SK-N-SH treated with all-trans-retinoic acid at 6 μM for 48 hours (cell line): ENCODE measurements around the gene KLHL29.

Experiments
- ATAC-seq: fragments of 200-7000 bp; cut with Tn5 transposase; 3 replicates; pipeline ENCODE4 v1.9.1; 2020; ENCODE audit warnings: mild to moderate bottlenecking, moderate library complexity
- ARNTL ChIP-seq: fragments of 450-650 bp; formaldehyde crosslinking; IDR thresholded peaks from 2 replicates; pipeline ENCODE4 v1.5.0; 2020; ENCODE audit warnings: low read depth, mild to moderate bottlenecking, moderate library complexity, borderline replicate concordance
- BACH2 ChIP-seq: fragments of 250-450 bp; sonication (Bioruptor Pico); IDR thresholded peaks from 2 replicates; pipeline ENCODE4 v1.9.0; 2021; ENCODE audit warnings: mild to moderate bottlenecking, borderline replicate concordance
- CSDC2 ChIP-seq: fragments of 250-450 bp; sonication (Bioruptor Pico); IDR thresholded peaks from 2 replicates; pipeline ENCODE4 v1.5.0; 2020; ENCODE audit warnings: mild to moderate bottlenecking, moderate library complexity
- ESRRG ChIP-seq: fragments of 250-450 bp; sonication (Bioruptor Pico); IDR thresholded peaks from 2 replicates; pipeline ENCODE4 v1.6.1; 2021; ENCODE audit warnings: mild to moderate bottlenecking
- GLIS3 ChIP-seq: fragments of 250-450 bp; sonication (Bioruptor Pico); IDR thresholded peaks from 2 replicates; pipeline ENCODE4 v1.5.0; 2020; ENCODE audit warnings: mild to moderate bottlenecking, moderate library complexity
- ISL1 ChIP-seq: fragments of 250-450 bp; sonication (Bioruptor Pico); IDR thresholded peaks from 2 replicates; pipeline ENCODE4 v2.1.2; 2022; ENCODE audit warnings: mild to moderate bottlenecking, moderate library complexity
- OSR1 ChIP-seq: fragments of 250-450 bp; sonication (Bioruptor Pico); IDR thresholded peaks from 2 replicates; pipeline ENCODE4 v1.8.0; 2022; ENCODE audit warnings: moderate library complexity, mild to moderate bottlenecking, inconsistent platforms
- RARB ChIP-seq: fragments of 250-450 bp; sonication (Bioruptor Pico); IDR thresholded peaks from 2 replicates; pipeline ENCODE4 v1.8.0; 2021; ENCODE audit warnings: mild to moderate bottlenecking, moderate library complexity
- SNAI2 ChIP-seq: fragments of 250-450 bp; sonication (Bioruptor Pico); IDR thresholded peaks from 2 replicates; pipeline ENCODE4 v1.5.0; 2020; ENCODE audit warnings: mild to moderate bottlenecking, moderate library complexity
- TOX ChIP-seq: fragments of 250-450 bp; sonication (Bioruptor Pico); IDR thresholded peaks from 2 replicates; pipeline ENCODE4 v1.8.0; 2021; ENCODE audit warnings: mild to moderate bottlenecking, moderate library complexity, borderline replicate concordance
- ZC3H10 ChIP-seq: fragments of 250-450 bp; sonication (Bioruptor Pico); IDR thresholded peaks from 2 replicates; pipeline ENCODE4 v1.5.1; 2021; ENCODE audit warnings: mild to moderate bottlenecking, moderate library complexity
- ZFP3 ChIP-seq: fragments of 250-450 bp; sonication (Bioruptor Pico); IDR thresholded peaks from 2 replicates; pipeline ENCODE4 v1.5.0; 2020; ENCODE audit warnings: mild to moderate bottlenecking, moderate library complexity
- ZFP30 ChIP-seq: fragments of 450-650 bp; formaldehyde crosslinking; IDR thresholded peaks from 2 replicates; pipeline ENCODE4 v1.5.0; 2022; ENCODE audit warnings: mild to moderate bottlenecking, moderate library complexity
- ZNF565 ChIP-seq: fragments of 450-650 bp; formaldehyde crosslinking; conservative IDR thresholded peaks from 2 replicates; pipeline ENCODE4 v1.5.0; 2020; ENCODE audit warnings: low read depth, mild to moderate bottlenecking, moderate library complexity
- ZNF70 ChIP-seq: fragments of 450-650 bp; formaldehyde crosslinking; IDR thresholded peaks from 2 replicates; pipeline ENCODE4 v1.5.0; 2020; ENCODE audit warnings: mild to moderate bottlenecking, moderate library complexity
- TF ChIP-seq, protein P1 (sequence below): fragments of 250-450 bp; sonication (Bioruptor Pico); IDR thresholded peaks from 2 replicates; pipeline ENCODE4 v1.8.0; 2021; ENCODE audit warnings: low read depth, mild to moderate bottlenecking, moderate library complexity, borderline replicate concordance
- TF ChIP-seq, protein P2 (sequence below): fragments of 250-450 bp; sonication (Bioruptor Pico); IDR thresholded peaks from 2 replicates; pipeline ENCODE4 v1.5.0; 2020; ENCODE audit warnings: mild to moderate bottlenecking, moderate library complexity
- TF ChIP-seq, protein P3 (sequence below): fragments of 250-450 bp; sonication (Bioruptor Pico); IDR thresholded peaks from 2 replicates; pipeline ENCODE4 v1.5.1; 2020; ENCODE audit warnings: low read depth, mild to moderate bottlenecking, moderate library complexity
- TF ChIP-seq, protein P4 (sequence below): fragments of 250-450 bp; sonication (Bioruptor Pico); IDR thresholded peaks from 2 replicates; pipeline ENCODE4 v1.5.1; 2021; ENCODE audit warnings: mild to moderate bottlenecking, moderate library complexity

Gene KLHL29

GRCh38 chr2:23711979-23712755 is 327.2 kb downstream of the KLHL29 start:
- TF ChIP-seq OSR1 (CRISPR knock-in tag) (no peak), CSDC2 (CRISPR knock-in tag) (no peak), ISL1 (CRISPR knock-in tag) (no peak), RARB (CRISPR knock-in tag) (no peak), ARNTL (no peak), BACH2 (no peak)
- TF ChIP-seq, protein P1, sequence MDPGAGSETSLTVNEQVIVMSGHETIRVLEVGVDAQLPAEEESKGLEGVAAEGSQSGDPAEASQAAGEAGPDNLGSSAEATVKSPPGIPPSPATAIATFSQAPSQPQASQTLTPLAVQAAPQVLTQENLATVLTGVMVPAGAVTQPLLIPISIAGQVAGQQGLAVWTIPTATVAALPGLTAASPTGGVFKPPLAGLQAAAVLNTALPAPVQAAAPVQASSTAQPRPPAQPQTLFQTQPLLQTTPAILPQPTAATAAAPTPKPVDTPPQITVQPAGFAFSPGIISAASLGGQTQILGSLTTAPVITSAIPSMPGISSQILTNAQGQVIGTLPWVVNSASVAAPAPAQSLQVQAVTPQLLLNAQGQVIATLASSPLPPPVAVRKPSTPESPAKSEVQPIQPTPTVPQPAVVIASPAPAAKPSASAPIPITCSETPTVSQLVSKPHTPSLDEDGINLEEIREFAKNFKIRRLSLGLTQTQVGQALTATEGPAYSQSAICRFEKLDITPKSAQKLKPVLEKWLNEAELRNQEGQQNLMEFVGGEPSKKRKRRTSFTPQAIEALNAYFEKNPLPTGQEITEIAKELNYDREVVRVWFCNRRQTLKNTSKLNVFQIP (CRISPR knock-in tag): no peak
- TF ChIP-seq, protein P2, sequence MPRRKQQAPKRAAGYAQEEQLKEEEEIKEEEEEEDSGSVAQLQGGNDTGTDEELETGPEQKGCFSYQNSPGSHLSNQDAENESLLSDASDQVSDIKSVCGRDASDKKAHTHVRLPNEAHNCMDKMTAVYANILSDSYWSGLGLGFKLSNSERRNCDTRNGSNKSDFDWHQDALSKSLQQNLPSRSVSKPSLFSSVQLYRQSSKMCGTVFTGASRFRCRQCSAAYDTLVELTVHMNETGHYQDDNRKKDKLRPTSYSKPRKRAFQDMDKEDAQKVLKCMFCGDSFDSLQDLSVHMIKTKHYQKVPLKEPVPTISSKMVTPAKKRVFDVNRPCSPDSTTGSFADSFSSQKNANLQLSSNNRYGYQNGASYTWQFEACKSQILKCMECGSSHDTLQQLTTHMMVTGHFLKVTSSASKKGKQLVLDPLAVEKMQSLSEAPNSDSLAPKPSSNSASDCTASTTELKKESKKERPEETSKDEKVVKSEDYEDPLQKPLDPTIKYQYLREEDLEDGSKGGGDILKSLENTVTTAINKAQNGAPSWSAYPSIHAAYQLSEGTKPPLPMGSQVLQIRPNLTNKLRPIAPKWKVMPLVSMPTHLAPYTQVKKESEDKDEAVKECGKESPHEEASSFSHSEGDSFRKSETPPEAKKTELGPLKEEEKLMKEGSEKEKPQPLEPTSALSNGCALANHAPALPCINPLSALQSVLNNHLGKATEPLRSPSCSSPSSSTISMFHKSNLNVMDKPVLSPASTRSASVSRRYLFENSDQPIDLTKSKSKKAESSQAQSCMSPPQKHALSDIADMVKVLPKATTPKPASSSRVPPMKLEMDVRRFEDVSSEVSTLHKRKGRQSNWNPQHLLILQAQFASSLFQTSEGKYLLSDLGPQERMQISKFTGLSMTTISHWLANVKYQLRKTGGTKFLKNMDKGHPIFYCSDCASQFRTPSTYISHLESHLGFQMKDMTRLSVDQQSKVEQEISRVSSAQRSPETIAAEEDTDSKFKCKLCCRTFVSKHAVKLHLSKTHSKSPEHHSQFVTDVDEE: no peak
- TF ChIP-seq, protein P3, sequence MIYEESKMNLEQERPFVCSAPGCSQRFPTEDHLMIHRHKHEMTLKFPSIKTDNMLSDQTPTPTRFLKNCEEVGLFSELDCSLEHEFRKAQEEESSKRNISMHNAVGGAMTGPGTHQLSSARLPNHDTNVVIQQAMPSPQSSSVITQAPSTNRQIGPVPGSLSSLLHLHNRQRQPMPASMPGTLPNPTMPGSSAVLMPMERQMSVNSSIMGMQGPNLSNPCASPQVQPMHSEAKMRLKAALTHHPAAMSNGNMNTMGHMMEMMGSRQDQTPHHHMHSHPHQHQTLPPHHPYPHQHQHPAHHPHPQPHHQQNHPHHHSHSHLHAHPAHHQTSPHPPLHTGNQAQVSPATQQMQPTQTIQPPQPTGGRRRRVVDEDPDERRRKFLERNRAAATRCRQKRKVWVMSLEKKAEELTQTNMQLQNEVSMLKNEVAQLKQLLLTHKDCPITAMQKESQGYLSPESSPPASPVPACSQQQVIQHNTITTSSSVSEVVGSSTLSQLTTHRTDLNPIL: no peak
- no peak for ATAC-seq

GRCh38 chr2:23712756-23713151 is 327.8 kb downstream of the KLHL29 start:
- TF ChIP-seq RARB (CRISPR knock-in tag) (no peak), SNAI2 (CRISPR knock-in tag) (no peak), ZFP3 (CRISPR knock-in tag) (no peak), ZNF565 (CRISPR knock-in tag) (no peak), TOX (CRISPR knock-in tag) (no peak), ZC3H10 (no peak), ISL1 (CRISPR knock-in tag) (no peak)
- TF ChIP-seq, protein P3: no peak
- no peak for ATAC-seq

DNA sequence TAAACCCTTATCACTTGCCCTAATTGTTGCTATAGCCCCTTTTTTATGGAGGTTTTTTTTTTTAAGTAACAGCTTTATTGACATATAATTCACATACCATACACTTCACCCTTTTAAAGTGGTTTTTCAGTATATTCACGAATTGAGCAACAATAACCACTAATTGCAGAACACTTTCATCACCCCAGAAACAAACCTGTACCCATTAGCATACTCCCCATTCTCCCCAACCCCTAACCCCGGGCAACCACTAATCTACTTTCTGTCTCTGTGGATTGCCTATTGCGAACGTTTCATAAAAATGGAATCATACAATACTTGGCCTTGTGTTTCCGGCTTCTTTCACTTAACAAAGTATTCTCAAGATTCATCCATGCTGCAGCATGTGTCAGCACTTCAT is 328.4 kb downstream of the KLHL29 start:
- ATAC-seq: no peak
- TF ChIP-seq, protein P4, sequence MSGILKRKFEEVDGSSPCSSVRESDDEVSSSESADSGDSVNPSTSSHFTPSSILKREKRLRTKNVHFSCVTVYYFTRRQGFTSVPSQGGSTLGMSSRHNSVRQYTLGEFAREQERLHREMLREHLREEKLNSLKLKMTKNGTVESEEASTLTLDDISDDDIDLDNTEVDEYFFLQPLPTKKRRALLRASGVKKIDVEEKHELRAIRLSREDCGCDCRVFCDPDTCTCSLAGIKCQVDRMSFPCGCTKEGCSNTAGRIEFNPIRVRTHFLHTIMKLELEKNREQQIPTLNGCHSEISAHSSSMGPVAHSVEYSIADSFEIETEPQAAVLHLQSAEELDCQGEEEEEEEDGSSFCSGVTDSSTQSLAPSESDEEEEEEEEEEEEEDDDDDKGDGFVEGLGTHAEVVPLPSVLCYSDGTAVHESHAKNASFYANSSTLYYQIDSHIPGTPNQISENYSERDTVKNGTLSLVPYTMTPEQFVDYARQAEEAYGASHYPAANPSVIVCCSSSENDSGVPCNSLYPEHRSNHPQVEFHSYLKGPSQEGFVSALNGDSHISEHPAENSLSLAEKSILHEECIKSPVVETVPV (CRISPR knock-in tag): no peak
- TF ChIP-seq ARNTL (no peak), TOX (CRISPR knock-in tag) (no peak), RARB (CRISPR knock-in tag) (no peak), ZNF70 (no peak), ZFP30 (CRISPR knock-in tag) (no peak), ZNF565 (CRISPR knock-in tag) (no peak), ZFP3 (CRISPR knock-in tag) (no peak), CSDC2 (CRISPR knock-in tag) (no peak), GLIS3 (no peak), BACH2 (no peak), SNAI2 (CRISPR knock-in tag) (no peak), ESRRG (no peak), ISL1 (CRISPR knock-in tag) (no peak), ZC3H10 (no peak)
- TF ChIP-seq, protein P2: no peak
- TF ChIP-seq, protein P3: no peak
